Dedifferentiated amniotic fluid mesenchymal stem cell (primary cell): ENCODE data around the gene AGXT.

Source experiments
- DNase-seq: peaks from one replicate; pipeline ENCODE4 v3.0.0-alpha.2; 2016; ENCODE audit errors: extremely low spot score

Gene AGXT

DNA sequence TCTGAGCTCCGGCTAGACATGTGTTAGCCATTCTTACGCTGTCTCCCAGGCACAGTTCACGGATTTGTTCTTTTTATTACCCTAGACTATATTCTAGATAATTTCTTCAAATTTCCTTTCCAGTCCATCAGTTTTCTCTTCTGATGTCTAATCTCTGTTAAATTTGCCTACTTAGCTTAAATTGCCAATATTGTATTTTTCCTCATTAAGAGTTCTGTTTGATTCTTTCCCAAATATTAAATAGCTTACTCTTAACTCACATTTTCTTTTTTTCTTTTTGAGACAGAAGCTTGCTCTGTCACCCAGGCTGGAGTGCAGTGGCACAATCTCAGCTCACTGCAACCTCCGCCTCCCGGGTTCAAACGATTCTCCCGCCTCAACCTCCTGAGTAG, 58.8 kb downstream of the AGXT start:
- no peak for DNase-seq

GRCh38 chr2:240928476-240929363, 60.1 kb downstream of the AGXT start:
- no peak for DNase-seq

- DNase-seq, result no peak
Observed at GRCh38 chr2:240929364-240930095, 60.9 kb downstream of the AGXT start.
